NCI-H1694 treated with DMSO at 0.1 percent for 48 hours (cell line): ENCODE data around the gene EPS8L3.

Source experiments
- DNase-seq: peaks from one replicate; lab custom pipeline; 2025; lab: John Stamatoyannopoulos, UW

EPS8L3 gene

DNA sequence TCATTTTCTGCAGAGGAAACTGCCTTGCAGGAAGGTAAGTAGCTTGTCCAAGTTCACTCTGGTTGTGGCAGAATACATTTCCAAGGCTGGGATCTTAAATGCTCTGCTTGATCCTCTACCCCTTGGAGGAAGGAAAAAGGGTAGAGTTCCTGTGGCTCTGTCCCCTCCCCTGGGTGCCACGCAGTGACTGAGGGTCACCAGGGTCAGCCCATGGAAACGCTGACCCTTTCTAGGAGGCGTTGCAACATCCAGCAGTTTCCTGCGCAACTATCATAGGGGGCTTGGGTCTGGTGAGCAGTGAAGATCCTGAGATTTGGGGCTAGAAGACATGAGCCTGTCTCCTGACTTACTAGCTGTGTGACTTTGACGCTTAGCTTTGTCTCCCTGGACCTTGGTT, 29.4 kb upstream of the EPS8L3 start:
- DNase-seq: no peak

DNA sequence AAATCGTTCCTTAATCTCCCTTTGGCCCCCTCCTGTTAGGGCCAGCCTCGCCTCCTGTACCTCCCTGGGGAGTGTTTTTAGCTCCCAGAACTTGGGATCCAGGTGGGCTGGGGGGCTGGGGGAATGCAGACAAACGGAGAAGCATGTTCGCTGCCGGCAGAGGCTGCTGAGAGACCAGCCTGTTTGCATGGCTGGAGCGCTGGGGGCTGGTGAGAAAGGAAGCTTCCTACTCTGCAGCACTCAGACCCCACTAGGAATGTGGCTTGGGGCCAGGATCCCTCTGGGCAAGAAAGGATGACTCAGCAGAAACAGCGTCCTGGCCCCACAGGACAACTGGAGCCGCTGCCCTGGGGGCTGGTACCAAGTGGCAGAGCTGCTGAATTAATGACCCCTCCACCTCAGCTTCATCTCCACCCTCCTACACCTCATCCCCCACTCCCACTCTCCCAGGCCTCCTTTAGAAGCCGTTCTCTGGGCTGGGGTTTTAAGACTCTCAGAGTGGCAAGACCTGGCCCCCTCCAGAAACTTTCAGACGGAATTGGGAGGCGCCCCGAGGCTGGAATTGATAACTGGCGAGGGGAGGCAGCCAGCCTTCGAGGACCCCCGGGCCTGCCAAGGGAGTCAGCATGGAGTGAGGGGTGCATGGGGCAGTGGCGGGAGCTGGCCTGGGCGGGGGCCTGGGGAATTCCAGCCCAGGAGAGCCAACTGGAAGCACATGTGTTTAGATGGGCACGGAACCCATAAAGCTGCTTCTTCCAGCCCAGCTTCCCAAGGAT, 28.5 kb upstream of the EPS8L3 start:
- DNase-seq: peak; percentile 30

DNA sequence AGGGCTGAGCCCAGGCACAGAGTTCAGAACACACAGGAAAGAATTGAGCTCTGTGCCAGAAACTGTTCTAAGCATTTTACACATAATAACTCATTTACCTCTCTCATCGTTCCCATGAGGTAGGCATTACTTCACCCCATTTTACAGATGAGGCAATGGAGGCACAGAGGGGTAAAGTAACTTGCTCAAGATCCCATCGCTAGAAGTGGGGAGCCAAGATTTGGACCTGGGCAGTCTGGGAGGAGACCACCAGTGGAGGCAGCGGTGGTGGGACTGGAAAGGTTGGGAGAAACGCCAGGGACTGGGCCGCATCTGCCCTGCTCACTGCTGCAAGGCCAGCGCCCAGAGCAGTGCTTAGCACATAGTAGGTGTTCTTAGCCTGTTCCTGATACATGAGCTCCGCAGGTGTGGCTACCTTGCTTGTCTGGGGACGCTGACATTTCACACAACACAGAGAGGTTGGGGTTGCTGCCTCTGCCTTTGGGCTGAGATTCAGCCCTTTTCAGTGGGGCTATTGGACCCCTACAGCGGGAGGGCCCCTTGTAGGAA, 27.8 kb upstream of the EPS8L3 start:
- DNase-seq: no peak

DNA sequence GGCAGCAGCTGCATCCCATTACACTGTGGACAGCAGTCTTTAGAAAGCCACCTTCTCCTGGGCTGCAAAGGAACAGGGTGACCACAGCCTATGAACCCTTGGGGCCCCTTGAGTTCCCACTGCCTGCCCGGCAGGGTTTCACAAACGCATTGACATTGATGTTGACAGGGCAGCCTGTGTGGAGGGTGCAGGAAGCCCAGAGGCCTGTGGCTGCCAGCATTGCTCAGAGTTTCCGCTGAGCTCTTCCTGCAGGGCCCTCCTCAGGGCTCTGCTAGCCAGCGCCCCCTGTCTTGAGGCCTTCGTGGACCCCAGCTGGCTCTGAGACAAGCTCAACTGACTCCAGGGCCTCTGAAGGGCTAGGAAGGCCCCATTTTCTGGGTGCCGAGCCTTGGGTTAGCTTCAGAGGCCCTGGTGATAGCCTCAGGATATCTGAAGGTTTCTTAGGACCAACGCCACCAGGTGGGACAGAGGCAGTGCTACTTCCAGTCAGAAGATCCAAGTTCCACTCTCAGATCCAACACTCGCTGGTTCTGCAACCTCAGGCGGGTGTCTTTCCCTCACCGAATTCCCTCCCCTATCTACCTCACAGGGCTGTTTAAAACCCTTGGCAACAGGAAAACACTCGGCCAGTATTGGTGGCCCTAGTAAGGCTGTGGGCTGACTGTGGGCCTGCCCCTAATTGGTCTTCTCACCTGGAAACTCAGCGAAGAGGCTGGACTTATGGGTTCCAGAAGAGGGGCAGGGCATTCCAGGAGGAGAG, 27.2 kb upstream of the EPS8L3 start:
- no peak for DNase-seq

DNA sequence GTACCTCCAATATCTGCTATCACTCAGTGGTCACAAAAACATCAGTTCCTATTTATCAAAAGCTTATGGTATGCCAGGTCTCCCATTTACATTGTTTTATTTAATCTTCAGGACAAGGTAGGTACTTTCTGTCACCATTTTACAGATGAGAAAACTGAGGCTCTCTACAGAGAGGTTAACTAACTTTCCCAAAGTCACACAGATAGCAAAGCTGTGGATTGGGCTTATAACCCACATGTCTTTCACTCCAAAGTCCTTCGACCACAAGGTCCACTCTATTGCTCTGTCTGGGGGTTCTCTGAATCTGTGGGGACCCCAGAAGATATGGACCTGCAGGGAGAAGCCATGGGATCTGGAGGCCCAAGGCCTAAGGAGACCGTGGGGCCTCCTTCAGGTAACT, 26.6 kb upstream of the EPS8L3 start:
- no peak for DNase-seq

DNA sequence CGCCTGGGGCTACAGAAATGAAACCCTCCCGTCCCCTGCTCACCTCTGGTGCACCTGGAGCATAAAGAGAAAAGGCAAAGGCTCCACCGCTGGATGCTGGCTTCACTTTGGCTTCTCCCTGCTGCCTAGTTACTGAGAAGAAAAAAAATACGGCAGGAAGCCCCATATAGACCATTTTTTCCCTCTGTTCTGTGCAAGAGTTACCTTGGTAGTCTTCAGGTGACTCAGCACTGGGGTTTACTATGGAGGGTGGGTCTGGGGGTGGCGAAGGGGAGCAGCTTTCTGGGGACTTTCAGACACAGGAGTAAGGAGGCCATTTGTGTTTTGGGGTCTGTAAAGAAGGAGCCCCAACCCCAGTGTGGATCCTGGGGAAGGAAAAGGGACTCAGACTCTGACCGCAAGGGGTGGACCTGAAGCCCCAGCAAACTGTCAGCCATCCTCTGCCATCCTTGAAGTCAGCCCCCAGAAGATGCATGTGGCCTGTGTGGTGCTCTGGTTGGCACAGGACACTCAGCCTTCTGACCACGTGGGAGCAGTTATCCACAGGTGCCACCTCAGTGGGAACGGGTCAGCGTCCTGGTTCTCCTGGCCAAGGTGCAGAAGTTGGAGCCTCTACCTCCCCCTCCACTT, 25.9 kb upstream of the EPS8L3 start:
- DNase-seq: no peak

DNA sequence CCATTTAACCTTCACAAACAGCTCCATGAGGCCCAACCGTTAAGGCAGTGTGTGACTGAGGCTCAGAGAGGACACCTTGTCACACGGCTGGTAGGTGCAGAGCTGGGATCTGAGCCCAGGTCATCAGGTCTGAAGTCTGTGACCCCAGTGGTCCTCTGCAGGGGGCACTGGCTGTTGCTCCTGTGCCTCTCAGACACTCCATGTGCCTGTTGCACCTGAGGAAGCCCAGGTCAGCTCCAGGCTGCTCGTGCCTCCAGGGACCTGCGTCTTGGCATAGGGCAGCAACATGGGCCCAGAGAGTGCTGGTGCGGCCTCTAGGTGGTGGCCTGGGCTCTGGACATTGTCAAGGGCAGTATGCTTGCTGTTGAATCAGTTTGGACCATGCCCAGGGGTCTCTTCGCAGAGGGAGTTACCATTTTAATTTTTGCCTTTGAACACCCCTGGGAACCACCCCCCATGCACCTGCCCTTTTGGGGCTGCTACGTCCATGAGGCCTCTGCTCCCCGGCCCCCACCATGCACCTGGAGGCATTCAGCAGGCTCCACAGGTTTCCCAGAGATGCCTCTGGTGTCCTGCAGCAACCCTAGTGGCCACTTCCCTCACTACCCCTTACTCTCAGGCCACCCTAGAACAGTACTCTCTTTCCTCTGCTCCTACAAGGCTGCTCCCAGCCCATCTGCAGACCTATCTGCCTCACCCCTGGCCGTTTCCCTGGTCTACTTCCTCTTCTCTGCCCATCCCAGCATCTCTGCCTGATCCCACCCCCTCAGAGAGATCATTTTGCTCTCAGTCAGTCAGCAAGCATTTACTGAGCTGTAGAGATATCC, 25.2 kb upstream of the EPS8L3 start:
- DNase-seq: no peak

DNA sequence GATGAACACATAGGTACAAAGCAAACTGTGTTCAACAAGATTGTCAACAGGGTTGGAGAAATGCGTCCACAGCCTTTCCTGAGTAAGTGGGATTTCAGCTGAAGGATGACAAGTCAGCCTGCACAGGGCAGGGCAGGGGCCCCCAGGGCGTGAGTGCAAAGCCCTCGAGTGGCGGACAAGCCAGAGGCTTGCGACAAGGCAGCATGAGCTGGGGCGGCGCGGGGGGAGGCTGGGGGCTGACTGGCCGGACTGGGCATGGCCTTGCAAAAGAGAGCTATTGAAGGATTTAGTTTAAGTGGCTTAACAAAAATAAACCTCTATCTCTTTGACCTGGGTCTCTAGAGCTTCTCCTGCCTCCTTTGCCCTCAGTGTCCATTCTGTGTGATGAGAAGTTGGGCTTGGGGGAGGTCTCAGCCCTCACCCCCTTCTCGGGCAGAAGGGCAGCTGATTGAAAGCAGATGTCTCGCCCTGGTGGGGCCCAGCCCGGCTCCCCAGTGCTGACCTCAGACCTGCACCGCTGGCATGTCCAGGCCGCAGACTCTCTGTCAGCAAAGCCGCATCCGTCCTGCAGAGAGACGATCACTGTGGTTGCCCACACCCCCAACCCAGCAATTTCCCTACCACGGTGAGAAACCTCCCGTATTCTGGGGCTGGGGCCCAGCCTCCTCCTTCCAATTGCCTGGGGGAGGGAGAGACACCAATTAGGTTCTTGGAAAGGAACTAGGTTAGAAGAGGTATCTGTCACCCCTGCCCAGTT, 24.3 kb upstream of the EPS8L3 start:
- DNase-seq: no peak

DNA sequence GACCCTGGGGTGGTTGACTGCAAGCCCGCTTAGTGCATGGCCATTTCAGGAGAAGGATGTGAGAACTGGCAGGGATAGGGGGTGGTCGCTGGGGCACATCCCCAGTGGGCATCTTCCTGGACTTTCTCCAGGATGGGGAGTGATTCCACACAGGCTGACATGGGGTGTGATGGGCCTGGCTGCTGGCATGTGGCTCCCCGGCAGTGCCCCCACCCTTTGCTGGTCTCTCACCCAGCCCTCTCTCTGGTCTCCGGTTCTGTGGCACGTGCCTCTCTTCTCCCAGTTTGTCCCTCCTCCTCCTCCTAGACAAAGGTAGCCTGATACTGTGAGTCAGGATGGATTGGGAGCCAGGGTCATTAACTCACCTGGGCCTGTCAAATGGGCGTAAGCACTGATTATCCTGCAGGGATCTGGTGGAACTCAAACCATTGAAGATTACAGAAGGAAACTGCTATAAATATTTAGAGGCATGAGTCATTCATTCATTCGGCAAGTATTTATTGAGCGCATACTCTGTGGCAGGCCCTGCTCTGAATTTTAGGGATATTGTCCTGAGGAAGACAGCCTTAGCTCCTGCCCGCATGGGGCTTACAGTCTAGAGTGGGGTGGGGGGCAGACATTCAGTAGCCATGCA, 23.6 kb upstream of the EPS8L3 start:
- DNase-seq: no peak

DNA sequence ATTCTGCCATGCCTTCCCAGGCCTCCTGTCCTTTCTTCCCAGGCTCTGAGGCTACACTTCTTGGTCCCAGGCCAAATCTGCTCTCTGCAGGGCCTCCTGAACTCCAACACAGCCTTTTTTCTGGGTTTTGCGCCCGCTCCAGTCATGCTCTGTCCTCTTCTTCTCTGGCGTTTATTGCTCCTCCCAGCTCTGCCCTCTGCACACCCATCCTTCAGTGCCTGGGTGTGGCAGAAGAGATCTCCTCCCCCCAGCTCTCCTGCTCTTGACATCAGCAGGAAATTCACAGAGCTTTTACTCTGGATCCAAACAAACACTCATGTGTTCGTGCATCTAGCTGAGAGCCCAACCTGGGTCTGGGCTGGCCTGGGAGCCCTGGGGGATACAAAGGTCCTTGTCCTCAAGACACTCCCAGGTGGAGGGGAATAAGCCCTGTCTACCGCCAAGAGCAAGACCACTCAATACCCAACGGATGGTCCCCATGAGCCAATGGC, 22.9 kb upstream of the EPS8L3 start:
- DNase-seq: no peak

DNA sequence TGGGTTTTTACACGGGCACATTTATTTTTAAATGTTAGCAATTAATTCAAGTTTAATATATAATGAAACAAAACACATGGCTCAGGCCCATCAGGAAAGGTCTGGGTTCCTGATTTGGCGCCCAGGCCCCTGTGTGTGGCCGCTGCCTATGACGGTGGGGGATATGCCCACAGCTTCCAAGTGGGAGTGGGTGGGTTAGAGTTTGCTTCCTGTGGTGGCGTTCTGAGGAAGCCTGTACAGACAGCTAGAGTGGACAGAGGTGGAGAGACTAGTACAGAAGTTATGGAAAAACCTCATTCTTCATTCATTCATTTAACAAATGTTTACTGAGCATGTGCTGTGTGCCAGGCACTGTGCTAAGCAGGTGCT, 22.4 kb upstream of the EPS8L3 start:
- no peak for DNase-seq

DNA sequence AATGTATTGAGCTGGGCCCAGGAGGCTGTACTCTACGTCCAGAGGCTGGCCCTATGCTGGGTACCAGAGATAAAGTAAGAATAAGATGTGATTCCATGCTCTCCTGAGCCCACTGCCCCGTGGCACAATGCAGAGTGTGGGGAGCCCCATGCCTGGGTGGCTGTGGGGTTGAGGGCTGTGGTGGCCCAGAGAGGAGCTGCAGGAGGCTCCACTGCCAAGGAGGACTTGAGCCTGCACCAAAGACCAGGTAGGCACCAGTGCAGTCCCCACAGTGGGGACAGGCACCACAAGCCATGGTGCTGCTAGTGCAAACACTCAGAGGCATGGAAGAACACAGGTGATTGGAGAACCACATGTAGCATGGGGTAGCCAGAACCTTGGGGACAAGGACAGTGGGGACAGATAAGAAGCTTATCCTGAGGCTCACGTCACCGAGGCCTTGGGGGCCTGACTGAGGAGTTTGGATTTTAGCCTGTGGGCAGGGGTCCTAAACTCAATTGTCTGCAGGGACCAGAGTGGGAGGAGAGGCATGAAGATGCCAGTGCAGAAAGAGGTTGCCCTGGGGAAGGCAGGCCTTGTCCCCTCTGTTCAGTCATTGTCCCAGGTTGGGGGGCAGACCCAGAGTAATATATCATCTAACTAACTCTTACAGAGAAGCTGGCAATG, 21.9 kb upstream of the EPS8L3 start:
- no peak for DNase-seq

DNA sequence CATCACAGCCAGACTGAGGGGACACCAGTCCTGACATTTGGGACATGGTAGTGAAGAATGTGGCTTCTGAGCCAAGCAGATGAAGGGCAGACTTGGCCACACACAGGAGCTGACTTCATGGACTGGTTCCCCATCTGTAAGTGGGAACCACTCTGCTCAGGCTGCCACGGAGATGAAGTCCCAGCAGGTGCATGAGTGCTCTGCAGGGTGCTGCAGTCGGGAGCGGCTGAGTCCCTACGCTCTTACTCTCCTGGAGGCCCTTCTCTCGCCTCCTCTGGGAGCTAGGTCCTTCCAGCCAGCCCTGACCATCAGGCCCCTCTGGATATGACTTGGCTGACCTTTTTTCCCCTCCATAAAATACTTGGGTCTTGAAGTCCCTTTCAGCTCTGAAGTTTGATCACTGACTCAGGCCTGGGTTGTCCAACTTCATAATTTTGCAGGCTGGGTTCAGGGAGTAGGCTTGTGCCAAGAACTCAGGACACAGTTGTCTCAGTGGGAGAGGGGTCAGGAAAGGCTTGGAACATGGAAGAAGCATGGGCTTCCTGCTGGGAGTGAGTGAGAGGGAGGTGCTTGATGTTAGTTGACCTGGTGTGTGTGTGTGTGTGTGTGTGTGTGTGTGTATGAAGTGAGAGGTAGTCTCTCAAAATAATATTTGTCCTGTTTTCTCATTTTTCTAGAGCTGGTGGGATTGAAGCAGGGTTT, 21.0 kb upstream of the EPS8L3 start:
- DNase-seq: no peak

DNA sequence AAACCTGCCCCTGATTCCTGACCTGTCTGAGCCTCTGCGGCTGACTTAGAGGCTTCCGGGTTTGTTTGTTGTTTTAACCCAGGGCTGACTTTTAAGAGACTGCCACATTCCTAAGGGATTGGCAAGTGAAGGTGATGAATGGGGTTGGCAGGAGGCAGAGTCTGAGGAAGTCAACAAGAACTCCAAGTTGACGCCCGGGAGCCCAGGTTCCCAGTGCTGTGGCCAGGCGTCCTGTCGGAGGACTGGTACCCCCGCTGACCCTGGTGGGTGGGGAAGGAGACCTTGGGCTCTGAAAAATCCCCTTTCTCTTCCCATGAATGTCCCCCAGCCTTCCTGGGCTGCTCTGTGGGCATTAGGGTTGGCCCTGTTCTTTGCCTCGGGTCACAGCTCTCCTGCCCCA, 19.7 kb upstream of the EPS8L3 start:
- no peak for DNase-seq

DNA sequence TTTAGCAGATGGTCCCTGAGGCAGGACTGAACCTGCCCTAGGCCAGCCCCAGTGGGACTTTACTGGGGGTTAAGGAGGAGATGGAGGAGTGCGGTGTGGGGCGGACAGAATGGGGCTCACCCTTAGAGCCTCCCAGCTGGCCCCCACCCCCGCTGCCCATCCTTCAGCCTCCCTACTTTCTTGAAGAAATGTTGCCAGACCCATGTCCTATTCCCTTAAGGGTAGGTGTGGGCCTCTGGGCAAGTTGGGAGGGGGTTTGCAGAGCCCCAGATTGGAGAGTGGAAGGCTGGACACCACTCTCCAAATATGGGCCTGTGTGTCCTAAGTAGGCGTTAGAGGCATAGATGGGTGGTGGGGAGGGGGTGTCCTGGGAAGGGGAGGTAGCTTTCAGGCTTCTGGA, 19.2 kb upstream of the EPS8L3 start:
- no peak for DNase-seq

DNA sequence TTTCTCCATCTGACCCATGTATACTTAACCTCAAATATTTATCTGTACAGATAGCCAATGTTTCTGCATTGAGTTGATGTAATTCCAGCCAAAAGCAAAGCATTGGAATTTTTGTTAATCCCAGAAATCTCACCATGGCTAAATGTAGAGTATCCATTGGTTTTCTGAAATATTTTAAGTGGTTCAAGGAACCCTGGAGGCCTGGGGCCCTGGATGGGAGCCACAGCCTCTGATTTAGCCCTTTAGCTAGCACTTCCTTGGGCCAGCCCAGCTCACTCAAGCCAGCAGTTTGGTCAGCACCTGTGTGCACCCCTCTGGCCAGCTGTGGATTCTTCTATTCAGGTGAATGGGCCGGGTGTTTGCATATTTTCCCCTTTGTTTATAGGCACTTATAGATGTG, 18.8 kb upstream of the EPS8L3 start:
- no peak for DNase-seq

DNA sequence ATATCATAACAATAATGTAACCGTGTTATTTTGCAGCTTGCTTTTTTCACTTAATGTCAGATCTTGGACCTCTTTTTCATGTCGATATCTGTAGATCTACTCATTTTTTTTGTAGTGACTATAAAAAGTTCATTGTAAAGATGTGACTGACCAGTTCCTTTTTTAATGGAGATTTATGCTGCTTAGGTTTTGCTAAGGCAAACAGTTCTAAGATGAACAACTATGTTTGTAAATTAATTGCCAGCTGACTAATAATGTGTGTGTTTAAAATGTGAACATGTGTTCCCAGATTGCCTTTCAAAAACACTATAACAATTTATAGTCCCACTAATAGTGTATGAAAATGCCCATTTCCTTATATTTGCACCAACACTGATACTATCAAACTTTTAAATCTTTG, 18.1 kb upstream of the EPS8L3 start:
- DNase-seq: no peak

DNA sequence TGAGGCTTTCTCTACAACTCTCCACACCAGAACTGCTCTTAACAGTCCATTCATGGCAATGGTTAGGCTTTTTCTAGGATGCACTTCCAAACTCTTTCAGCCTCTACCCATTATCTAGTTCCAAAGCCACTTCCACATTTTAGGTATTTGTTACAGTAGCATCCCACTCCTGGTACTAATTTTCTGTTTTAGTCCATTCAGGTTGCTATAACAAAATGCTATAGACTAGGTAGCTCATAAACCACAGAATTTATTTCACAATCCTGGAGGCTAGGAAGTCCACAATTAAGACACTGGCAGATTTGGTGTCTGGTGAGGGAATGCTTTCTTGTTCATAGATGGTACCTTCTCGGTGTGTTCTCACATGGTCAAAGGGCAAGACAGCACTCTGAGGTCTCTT, 17.3 kb upstream of the EPS8L3 start:
- no peak for DNase-seq

DNA sequence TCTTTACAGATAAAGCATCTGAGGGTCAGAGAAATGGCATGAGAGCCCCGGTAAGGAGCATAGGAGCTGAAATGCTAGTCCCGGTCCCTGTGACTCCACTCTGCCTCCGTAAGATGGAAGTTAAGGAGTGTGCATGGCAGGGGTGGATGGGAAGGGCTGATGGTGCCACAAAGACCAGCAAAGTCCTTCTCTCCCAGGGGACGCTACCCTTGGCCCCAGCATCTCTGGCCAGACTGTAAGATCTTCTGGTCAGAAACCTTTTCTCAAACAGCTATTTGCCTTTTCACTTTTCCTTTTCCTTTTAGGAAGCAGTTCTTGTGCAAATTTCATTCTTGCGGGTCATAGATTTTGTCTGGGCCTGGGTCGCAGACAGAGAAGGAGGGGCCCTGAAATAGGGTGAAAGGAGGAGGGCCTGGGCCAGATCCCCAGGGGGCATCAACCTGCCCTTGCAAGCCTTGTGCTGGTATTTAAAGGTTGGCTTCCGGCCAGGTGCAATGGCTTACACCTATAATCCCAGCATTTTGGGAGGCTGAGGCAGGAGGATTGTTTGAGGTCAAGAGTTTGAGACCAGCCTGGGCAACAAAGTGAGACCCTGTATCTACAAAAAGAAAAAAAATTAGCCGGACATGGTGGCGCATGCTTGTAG, 14.4 kb upstream of the EPS8L3 start:
- DNase-seq: no peak
